ENCODE data around the gene KIAA1328.

- TF ChIP-seq POLR2AphosphoS5 (IDR thresholded peaks at IDR 0.05) = no peak
- TF ChIP-seq CTCF (IDR thresholded peaks at IDR 0.05) = no peak
- TF ChIP-seq EP300 (IDR thresholded peaks at IDR 0.05) = no peak
These were observed 414.1 kb downstream of the KIAA1328 start for GRCh38 chr18:37242826-37243560.
